PC-3 (cell line): ENCODE data around the gene VAT1. TPM values are rescaled to one million over a fixed set of nuclear protein-coding genes. Genes with fewer than 3 reads are reported as not detected.
A peak's percentile ranks its signal among the peaks of the same experiment; 100 is the strongest.

Experiments used
- ATAC-seq: fragments of 200-7000 bp; cut with Tn5 transposase; 2 replicates; pipeline ENCODE4 v1.9.1; 2020; ENCODE audit warnings: mild to moderate bottlenecking, moderate library complexity
- Bru-seq: library from RNA; stranded (reverse); fragments of 400-500 nt; gene quantifications from one replicate; lab custom pipeline; 2021; lab: Mats Ljungman, UMichigan
- BruChase-seq, 2 experiments: library from RNA; stranded (reverse); fragments of 400-500 nt; gene quantifications; one replicate each; lab custom pipeline; 2021; lab: Mats Ljungman, UMichigan
- BruUV-seq: library from RNA; stranded (reverse); fragments of 400-500 nt; replicated peaks from 2 replicates; lab custom pipeline; 2021; lab: Mats Ljungman, UMichigan
- CTCF ChIA-PET: fragments of 300-600 bp; sonication (Branson Sonifier 250); formaldehyde crosslinking; loops from one replicate; lab custom pipeline; 2022; ENCODE audit warnings: antibody characterized with exemption; lab: Charles Lee
- POLR2A ChIA-PET: fragments of 300-600 bp; sonication (Branson Sonifier 250); formaldehyde crosslinking; loops from one replicate; lab custom pipeline; 2022; ENCODE audit warnings: antibody characterized with exemption; ENCODE audit not compliant: unreplicated experiment; lab: Charles Lee
- DNase-seq: peaks from one replicate; pipeline ENCODE4 v3.0.0-alpha.2; 2015
- H2AFZ ChIP-seq: fragments of 300-600 bp; sonication (generic); 2 replicates; pipeline ENCODE4 v1.6.0; 2016; ENCODE audit warnings: antibody characterized with exemption, low read length
- H3F3A ChIP-seq: fragments of 300-600 bp; sonication (generic); one replicate; pipeline ENCODE4 v1.6.0; 2017; ENCODE audit warnings: antibody characterized with exemption, low read length, control low read depth, mild to moderate bottlenecking; ENCODE audit not compliant: unreplicated experiment
- H3K27ac ChIP-seq: fragments of 300-600 bp; sonication (generic); 2 replicates; pipeline ENCODE4 v1.5.1; 2016; ENCODE audit warnings: mild to moderate bottlenecking, low read length
- H3K27me3 ChIP-seq: fragments of 300-600 bp; sonication (generic); 2 replicates; pipeline ENCODE4 v1.6.1; 2016; ENCODE audit warnings: low read length, mixed read lengths
- H3K36me3 ChIP-seq: fragments of 300-600 bp; sonication (generic); 2 replicates; pipeline ENCODE4 v1.6.1; 2016; ENCODE audit warnings: low read depth, mixed run types, low read length, mixed read lengths
- H3K4me1 ChIP-seq: fragments of 300-600 bp; sonication (generic); 2 replicates; pipeline ENCODE4 v1.5.1; 2016; ENCODE audit warnings: low read length; ENCODE audit not compliant: insufficient read depth
- H3K4me2 ChIP-seq: fragments of 300-600 bp; sonication (generic); 2 replicates; pipeline ENCODE4 v1.6.0; 2016; ENCODE audit warnings: low read length
- H3K4me3 ChIP-seq: fragments of 300-600 bp; sonication (generic); 2 replicates; pipeline ENCODE4 v1.5.1; 2016; ENCODE audit warnings: mild to moderate bottlenecking, low read length, mixed read lengths
- H3K79me2 ChIP-seq: fragments of 300-600 bp; sonication (generic); 2 replicates; pipeline ENCODE4 v1.6.1; 2017; ENCODE audit warnings: low read length, mixed read lengths
- H3K9ac ChIP-seq: fragments of 300-600 bp; sonication (generic); 2 replicates; pipeline ENCODE4 v1.6.0; 2016; ENCODE audit warnings: mild to moderate bottlenecking, low read length
- H3K9me2 ChIP-seq: fragments of 300-600 bp; sonication (generic); replicated peaks from 2 replicates; pipeline ENCODE4 v1.6.1; 2016; ENCODE audit warnings: mixed run types, low read length, mixed read lengths
- H3K9me3 ChIP-seq: fragments of 300-600 bp; sonication (generic); 2 replicates; pipeline ENCODE4 v1.6.1; 2016; ENCODE audit warnings: low read length, mixed read lengths
- H4K20me1 ChIP-seq: fragments of 300-600 bp; sonication (generic); 2 replicates; pipeline ENCODE4 v1.6.1; 2016; ENCODE audit warnings: low read length, mixed read lengths
- EZH2 ChIP-seq: fragments of 300-600 bp; sonication (generic); IDR thresholded peaks from one replicate; pipeline ENCODE4 v1.6.1; 2017; ENCODE audit warnings: antibody characterized with exemption, mild to moderate bottlenecking, low read length; ENCODE audit not compliant: unreplicated experiment
- EZH2phosphoT487 ChIP-seq: fragments of 300-600 bp; sonication (generic); IDR thresholded peaks from 2 replicates; pipeline ENCODE4 v1.6.1; 2018; ENCODE audit warnings: mild to moderate bottlenecking, antibody characterized with exemption, low read length, borderline replicate concordance
- intact Hi-C: fragments of 100-400 bp; cut with micrococcal nuclease; formaldehyde crosslinking; loops from 2 replicates; pipeline ENCODE4 v1.9.0; 2023
- long read RNA-seq: library from polyadenylated mRNA; unstranded; transcript quantifications from one replicate; pipeline ENCODE4 v2.0.0, GENCODE V29; 2021; ENCODE audit not compliant: unreplicated experiment
- total RNA-seq: library from RNA; depleted of rRNA; stranded (reverse); fragments of >200 nt; gene quantifications from 2 replicates; pipeline ENCODE4 v1.2.3, GENCODE V29; 2014; rRNA removed
- TF ChIP-seq, protein P1 (sequence below): fragments of 300-600 bp; sonication (generic); conservative IDR thresholded peaks from 2 replicates; pipeline ENCODE4 v1.5.1; 2017; ENCODE audit warnings: antibody characterized with exemption, low read depth, mild to moderate bottlenecking, low read length

VAT1 gene
- total RNA-seq = 62.4 and 68.1 TPM in 2 replicates
- percentile 73 among the genes with signal in this experiment for Bru-seq, nascent RNA
- BruChase-seq, experiment 1, labeled RNA remaining after a 6-hour chase = percentile 94 among the genes with signal in this experiment
- BruChase-seq, experiment 2, labeled RNA remaining after a 2-hour chase = percentile 86 among the genes with signal in this experiment
- long read RNA-seq, transcript VAT1-201 (6 exons, 2,734 nt) = major isoform, 123 of 209 reads
- long read RNA-seq, partial matches to known transcripts = 13 of 209 reads
- long read RNA-seq, other reads (novel, unspliced or antisense) = 72 of 209 reads

DNA sequence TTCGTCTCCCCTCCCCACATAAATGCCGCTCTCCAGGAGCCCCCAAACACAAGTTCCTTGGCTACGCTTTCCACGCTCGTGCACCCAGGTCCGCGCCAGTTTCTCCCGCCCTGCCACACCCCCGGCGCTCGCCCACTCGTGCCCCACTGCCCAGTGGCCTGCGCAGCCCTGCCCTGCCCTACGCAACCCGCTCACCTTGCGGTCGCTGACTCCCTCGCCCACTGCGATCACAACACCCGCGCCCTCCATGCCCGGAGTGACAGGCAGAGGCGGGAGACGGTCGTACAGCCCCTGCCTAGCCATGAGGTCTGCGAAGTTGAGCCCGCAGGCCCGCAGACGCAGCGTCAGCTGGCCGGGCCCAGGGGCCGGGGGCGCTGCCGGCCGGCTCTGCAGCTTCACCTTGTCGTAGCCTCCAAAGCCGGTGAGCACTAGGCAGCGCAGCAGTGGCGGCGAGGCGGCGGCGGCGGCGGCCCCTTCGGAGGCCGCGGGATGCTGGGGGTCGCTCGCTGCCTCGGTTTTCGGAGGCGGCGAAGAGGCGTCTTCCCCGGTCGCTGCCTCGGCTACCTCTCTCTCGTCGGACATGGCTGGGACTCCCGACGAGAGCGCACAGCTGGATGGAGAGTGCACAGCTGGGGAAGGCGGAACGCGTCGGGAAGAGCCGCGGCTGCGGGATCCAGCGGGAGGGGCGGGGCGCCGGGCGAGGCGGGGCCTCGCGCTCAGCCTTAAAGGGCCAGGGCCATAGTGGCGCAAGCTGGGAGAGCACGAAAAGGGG, at the start of gene VAT1:
Gene VAT1 (minus strand): TSS at position 645 of the 772 bp plus-strand sequence. CDS start 63 bp downstream, at position 582.
- Histone ChIP-seq H3K9ac (peak within 1 kb of the TSS; percentile 83), H2AFZ (peak within 1 kb of the TSS; percentile 90), H3K9me2 (no peaks in the 10 kb centered on the region), H3K4me2 (peak within 1 kb of the TSS; percentile 96), H3F3A (no peaks in the 10 kb centered on the region), H3K27ac (peak within 1 kb of the TSS; percentile 78), H3K79me2 (peaks cover 13% of the 10 kb centered on the region; the same call in 1 of the 2 replicates), H3K9me3 (no peaks in the 10 kb centered on the region), H4K20me1 (no peaks in the 10 kb centered on the region), H3K4me3 (peak within 1 kb of the TSS; percentile 96), H3K27me3 (no peaks in the 10 kb centered on the region), H3K4me1 (peaks cover 5% of the 10 kb centered on the region), H3K36me3 (no peaks in the 10 kb centered on the region)
- ChIA-PET POLR2A (interaction anchor here (0.5 kb wide), 1 partner anchor 12 kb away, joined by 3 read pairs; no protein-coding TSS in a partner anchor), CTCF (no interaction called here)
- intact Hi-C loops = loop anchor here (5.0 kb wide), 1 partner anchor 105 kb away; the partner anchor contains the start of gene BRCA1
- TF ChIP-seq EZH2phosphoT487 = no peak
- no peak for TF ChIP-seq EZH2
- TF ChIP-seq, protein P1, sequence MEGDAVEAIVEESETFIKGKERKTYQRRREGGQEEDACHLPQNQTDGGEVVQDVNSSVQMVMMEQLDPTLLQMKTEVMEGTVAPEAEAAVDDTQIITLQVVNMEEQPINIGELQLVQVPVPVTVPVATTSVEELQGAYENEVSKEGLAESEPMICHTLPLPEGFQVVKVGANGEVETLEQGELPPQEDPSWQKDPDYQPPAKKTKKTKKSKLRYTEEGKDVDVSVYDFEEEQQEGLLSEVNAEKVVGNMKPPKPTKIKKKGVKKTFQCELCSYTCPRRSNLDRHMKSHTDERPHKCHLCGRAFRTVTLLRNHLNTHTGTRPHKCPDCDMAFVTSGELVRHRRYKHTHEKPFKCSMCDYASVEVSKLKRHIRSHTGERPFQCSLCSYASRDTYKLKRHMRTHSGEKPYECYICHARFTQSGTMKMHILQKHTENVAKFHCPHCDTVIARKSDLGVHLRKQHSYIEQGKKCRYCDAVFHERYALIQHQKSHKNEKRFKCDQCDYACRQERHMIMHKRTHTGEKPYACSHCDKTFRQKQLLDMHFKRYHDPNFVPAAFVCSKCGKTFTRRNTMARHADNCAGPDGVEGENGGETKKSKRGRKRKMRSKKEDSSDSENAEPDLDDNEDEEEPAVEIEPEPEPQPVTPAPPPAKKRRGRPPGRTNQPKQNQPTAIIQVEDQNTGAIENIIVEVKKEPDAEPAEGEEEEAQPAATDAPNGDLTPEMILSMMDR = no peak
- BruUV-seq = no TSS peak
- DNase-seq (peak; percentile 71), ATAC-seq (peak; percentile 66)

DNA sequence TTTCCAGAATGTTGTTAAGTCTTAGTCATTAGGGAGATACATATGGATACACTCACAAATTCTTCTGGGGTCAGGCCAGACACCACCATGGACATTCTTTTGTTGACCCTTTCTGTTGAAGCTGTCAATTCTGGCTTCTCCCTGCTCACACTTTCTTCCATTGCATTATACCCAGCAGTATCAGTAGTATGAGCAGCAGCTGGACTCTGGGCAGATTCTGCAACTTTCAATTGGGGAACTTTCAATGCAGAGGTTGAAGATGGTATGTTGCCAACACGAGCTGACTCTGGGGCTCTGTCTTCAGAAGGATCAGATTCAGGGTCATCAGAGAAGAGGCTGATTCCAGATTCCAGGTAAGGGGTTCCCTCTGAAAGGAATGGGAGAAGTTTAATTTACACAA, 48.7 kb upstream of the VAT1 start:
- Histone ChIP-seq H2AFZ (no peak overlapping the region), H3F3A (no peaks in the 10 kb centered on the region), H3K4me2 (no peak overlapping the region), H3K27me3 (no peaks in the 10 kb centered on the region), H3K4me3 (no peak overlapping the region), H3K4me1 (no peaks in the 10 kb centered on the region), H3K27ac (no peak overlapping the region), H3K9me3 (no peaks in the 10 kb centered on the region), H3K79me2 (no peaks in the 10 kb centered on the region), H3K9ac (no peak overlapping the region), H3K36me3 (peaks cover 3% of the 10 kb centered on the region; the same call in 1 of the 2 replicates), H4K20me1 (no peaks in the 10 kb centered on the region), H3K9me2 (no peaks in the 10 kb centered on the region)
- ATAC-seq (no peak), DNase-seq (no peak)
- TF ChIP-seq EZH2 (no peak), EZH2phosphoT487 (no peak)
- TF ChIP-seq, protein P1 = no peak
- CTCF ChIA-PET = no interaction called here
- BruUV-seq = no TSS peak
- intact Hi-C loops = no loop called here
- POLR2A ChIA-PET = no interaction called here
